ENCODE data around the gene CABP5. TPM values are rescaled to one million over a fixed set of nuclear protein-coding genes. Genes with fewer than 3 reads are reported as not detected.
A peak's percentile ranks its signal among the peaks of the same experiment; 100 is the strongest.

CABP5 gene
- total RNA-seq, 1 experiment from 2014 or later: not detected

DNA sequence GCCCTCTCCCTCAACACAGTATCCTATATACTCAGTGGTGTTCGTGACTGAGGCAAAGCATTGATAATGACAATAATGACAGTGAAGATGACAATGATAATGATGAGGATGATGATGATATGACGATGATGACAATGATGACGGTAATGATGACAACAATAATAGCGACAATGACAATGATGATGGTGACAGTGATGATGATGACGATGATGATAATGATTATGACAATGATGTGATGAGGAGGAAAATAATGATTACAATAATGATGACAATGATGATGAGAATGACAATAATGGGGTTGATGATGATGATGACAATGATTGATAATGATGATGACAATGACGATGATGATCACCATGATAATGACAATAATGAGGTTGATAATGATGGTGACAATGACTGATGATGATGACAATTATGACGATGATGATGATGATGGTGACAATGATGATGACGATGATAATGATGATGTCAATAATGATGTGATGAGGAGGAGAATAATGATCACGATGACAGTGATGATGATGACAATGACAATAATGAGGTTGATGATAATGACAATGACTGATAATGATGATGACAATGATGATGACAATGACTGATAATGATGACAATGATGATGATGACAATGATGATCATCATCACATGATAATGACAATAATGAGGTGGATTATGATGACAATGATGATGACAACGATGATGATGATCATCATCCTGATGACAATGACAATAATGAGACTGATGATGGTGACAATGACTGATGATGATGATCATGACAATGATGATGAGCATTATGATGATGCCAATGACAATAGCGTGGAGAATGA is 32.7 kb downstream of the CABP5 start:
- 0 out of 2 replicates have a peak, but pooled peaks cover 3% of the 10 kb centered on the region for H3K27me3 ChIP-seq (replicated peaks)
- H3K36me3 ChIP-seq: no peaks in the 10 kb centered on the region
- H3K9me3 ChIP-seq (replicated peaks): peaks cover 13% of the 10 kb centered on the region
- no peak overlapping the region for H3K4me3 ChIP-seq
- H3K27ac ChIP-seq: no peak overlapping the region
- H3K4me1 ChIP-seq (replicated peaks): peaks cover 14% of the 10 kb centered on the region
- no peak for DNase-seq (ENCODE audit: low read depth in 1 of 2, low spot score in 2 of 2)

DNA sequence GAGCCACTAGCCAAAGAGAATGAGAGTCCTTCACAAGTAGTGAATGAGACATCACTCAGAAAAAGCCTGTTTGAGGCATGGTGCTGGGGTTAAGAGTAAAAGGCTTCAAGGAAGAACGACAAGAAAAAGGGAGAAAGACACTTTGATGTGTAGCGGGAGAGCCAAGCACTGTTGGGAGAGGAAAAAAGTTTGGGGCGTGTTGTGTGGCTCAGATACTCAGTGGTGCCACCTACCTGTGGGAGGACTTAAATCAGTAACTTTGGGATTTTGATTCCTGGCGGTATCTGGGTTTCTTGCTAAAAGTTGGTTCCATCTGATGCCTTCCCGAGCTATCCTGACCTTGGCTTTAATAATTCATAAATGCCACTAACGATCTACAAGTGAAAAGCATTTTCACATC is 37.1 kb downstream of the CABP5 start:
- H3K4me3 ChIP-seq: no peak overlapping the region
- H3K36me3 ChIP-seq: no peaks in the 10 kb centered on the region
- peaks cover 13% of the 10 kb centered on the region for H3K9me3 ChIP-seq (replicated peaks)
- DNase-seq (ENCODE audit: low read depth in 1 of 2, low spot score in 2 of 2): no peak
- H3K27ac ChIP-seq: no peak overlapping the region
- peaks cover 14% of the 10 kb centered on the region for H3K4me1 ChIP-seq (replicated peaks)
- H3K27me3 ChIP-seq (replicated peaks): no peaks in the 10 kb centered on the region

DNA sequence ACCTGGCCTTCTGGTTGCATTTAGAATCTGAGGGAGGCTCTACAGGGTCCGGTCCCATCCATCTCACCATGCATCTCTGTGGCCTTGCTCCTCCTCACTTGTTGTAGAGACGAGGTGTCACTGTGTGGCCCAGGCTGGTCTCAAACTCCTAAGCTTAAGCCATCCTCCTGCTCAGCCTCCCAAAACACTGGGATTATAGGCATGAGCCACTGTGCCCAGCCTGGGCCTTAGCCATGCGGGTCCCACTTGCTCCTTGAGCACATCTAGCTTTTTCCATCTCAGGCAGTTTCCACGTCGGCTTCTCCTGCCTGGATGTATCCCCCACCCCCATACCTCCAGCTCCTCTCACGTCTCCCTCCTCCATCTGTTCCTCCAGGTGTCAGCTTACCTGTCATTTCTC is 39.6 kb downstream of the CABP5 start:
- H3K4me3 ChIP-seq: no peak overlapping the region
- DNase-seq (ENCODE audit: low read depth in 1 of 2, low spot score in 2 of 2): no peak
- H3K9me3 ChIP-seq (replicated peaks): peaks cover 9% of the 10 kb centered on the region; the same call in 1 of the 2 replicates
- H3K4me1 ChIP-seq (replicated peaks): no peaks in the 10 kb centered on the region; the same call in 1 of the 2 replicates
- no peaks in the 10 kb centered on the region for H3K27me3 ChIP-seq (replicated peaks)
- no peaks in the 10 kb centered on the region for H3K36me3 ChIP-seq
- H3K27ac ChIP-seq: no peak overlapping the region

DNA sequence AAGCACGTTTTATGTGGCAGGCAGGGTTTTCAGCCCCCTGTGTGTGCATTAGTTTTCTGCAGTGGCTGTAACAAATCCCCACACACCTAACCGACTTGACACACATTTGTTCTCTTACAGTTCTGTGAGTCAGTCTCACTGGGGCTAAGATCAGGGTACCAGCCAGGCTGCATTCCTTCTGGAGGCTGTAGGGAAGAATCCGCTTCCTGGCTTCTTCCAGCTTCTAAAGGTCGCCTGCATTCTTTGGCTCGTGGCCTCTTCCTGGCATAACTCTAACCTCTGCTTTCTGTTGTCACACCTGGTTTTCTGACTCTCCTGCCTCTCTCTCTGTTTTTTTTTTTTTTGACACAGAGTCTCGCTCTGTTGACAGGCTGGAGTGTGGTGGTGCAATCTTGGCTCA is 43.0 kb downstream of the CABP5 start:
- Histone ChIP-seq H3K27me3 (replicated peaks) (no peaks in the 10 kb centered on the region), H3K4me1 (replicated peaks) (no peaks in the 10 kb centered on the region), H3K9me3 (replicated peaks) (no peaks in the 10 kb centered on the region), H3K36me3 (no peaks in the 10 kb centered on the region), H3K4me3 (no peak overlapping the region), H3K27ac (no peak overlapping the region)
- no peak for DNase-seq (ENCODE audit: low read depth in 1 of 2, low spot score in 2 of 2)

DNA sequence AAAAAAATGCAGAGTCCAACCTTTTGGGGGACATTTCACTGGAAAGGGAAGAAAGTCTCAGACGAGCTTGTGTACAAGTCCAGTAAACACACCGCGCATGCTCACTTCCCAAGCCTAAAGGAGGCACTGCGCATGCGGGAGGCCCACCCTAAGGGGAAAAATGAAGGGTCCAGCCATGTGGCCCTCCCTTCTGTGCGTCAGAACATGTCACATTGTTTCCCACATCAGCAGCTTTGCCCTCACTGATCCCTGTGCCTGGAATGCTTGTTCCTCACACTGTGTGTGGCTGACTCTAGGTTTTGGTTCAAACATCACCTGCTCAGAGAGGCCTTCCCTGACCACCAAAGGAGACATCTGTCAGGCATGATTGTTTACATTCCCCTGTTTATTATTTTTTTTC is 45.1 kb downstream of the CABP5 start:
- H3K36me3 ChIP-seq: no peaks in the 10 kb centered on the region
- H3K9me3 ChIP-seq (replicated peaks): no peaks in the 10 kb centered on the region
- no peak overlapping the region for H3K27ac ChIP-seq
- H3K4me3 ChIP-seq: no peak overlapping the region
- no peaks in the 10 kb centered on the region for H3K27me3 ChIP-seq (replicated peaks)
- no peaks in the 10 kb centered on the region for H3K4me1 ChIP-seq (replicated peaks)
- peak in 1 of 2 experiments; percentile 24 for DNase-seq (ENCODE audit: low read depth in 1 of 2, low spot score in 2 of 2)

DNA sequence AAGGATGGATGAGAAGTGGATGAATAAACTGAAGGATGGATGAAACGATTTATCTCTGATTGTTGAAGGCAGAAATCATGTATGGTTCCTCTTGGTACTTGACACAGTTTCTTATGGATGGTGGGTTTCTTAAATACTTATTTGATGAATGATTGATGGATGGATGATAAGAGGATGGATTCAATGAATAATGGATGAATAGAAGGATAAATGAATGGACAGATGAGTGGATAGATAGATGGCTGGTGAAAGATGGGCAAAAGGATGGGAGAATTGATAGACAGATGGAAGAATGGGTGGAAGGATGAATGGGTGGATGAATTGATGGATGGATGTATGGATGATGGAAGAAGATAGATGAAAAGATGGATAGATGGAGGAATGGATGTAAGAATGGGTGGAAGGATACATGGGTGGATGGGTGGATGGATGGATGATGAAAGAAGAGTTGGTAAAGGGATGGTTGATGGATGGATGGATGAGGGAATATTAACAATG is 47.6 kb downstream of the CABP5 start:
- no peaks in the 10 kb centered on the region for H3K36me3 ChIP-seq
- H3K9me3 ChIP-seq (replicated peaks): no peaks in the 10 kb centered on the region
- no peak for DNase-seq (ENCODE audit: low read depth in 1 of 2, low spot score in 2 of 2)
- no peaks in the 10 kb centered on the region for H3K4me1 ChIP-seq (replicated peaks)
- H3K4me3 ChIP-seq: no peak overlapping the region
- H3K27ac ChIP-seq: no peak overlapping the region
- no peaks in the 10 kb centered on the region for H3K27me3 ChIP-seq (replicated peaks)

DNA sequence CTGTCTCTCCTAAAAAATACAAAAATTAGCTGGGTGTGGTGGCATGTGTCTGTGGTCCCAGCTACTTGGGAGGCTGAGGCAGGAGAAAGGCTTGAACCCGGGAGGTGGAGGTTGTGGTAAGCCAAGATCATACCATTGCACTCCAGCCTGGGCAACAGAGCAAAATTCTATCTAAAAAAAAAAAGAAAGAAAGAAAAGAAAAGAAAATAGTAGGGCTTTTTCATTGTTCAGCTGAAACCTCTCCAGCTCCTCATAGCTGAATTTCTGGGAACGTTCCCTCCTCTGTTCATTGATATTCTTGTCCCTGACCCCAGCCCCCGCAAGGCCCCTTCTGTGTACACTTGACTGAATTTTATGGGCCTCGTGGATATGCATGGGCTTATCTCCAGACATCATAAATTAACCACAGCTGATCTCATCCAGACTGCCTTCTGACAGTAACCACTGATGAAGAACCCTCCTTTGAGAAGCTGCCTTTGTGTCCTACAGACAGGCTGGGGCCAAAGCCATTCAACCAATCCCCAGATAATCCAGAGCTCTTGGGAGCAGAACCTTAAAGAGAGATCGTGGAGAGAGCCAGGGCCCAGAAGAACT is 49.6 kb downstream of the CABP5 start, which contains the start of gene ELSPBP1:
Gene ELSPBP1 (plus strand): TSS at position 424 of the 594 bp plus-strand sequence. CDS start 14,036 bp downstream, outside the sequence.
- Histone ChIP-seq H3K27ac (no peak within 1 kb of the TSS), H3K36me3 (no peaks in the 10 kb centered on the region)
- no peak for DNase-seq (ENCODE audit: low read depth in 1 of 2, low spot score in 2 of 2)

DNA sequence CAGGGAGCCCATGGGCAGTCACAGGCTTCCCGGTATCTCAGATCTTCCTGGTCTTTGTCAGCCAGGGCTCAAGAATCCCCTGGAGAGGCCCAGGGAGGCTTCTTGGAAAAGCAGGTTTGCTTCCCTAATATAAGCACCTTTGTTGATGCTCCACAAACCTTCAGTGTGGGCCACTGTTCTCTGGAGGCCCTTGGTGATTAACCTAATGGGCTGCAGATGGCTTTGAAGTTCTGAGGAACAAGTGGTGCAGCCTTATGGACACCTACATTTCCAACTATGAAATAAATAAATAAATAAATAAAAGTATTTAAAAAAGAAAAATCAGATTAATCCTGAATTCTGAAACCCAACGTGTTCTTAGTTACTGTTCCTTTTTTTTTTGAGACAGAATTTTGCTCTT is 51.8 kb downstream of the CABP5 start, which contains the start of gene BSPH1:
Gene BSPH1 (minus strand): TSS at position 101 of the 400 bp plus-strand sequence. CDS start 89 bp downstream, at position 12.
- Histone ChIP-seq H3K4me1 (replicated peaks) (no peaks in the 10 kb centered on the region), H3K4me3 (no peak within 1 kb of the TSS), H3K9me3 (replicated peaks) (no peaks in the 10 kb centered on the region), H3K36me3 (no peaks in the 10 kb centered on the region), H3K27me3 (replicated peaks) (no peaks in the 10 kb centered on the region), H3K27ac (no peak within 1 kb of the TSS)
- DNase-seq (ENCODE audit: low read depth in 1 of 2, low spot score in 2 of 2): no peak

More for the DNA sequence above, 49.6 kb downstream of the CABP5 start, which contains the start of gene ELSPBP1:
- no peaks in the 10 kb centered on the region for H3K9me3 ChIP-seq (replicated peaks)
- H3K27me3 ChIP-seq (replicated peaks): no peaks in the 10 kb centered on the region
- H3K4me3 ChIP-seq: no peak within 1 kb of the TSS
- no peaks in the 10 kb centered on the region for H3K4me1 ChIP-seq (replicated peaks)

DNA sequence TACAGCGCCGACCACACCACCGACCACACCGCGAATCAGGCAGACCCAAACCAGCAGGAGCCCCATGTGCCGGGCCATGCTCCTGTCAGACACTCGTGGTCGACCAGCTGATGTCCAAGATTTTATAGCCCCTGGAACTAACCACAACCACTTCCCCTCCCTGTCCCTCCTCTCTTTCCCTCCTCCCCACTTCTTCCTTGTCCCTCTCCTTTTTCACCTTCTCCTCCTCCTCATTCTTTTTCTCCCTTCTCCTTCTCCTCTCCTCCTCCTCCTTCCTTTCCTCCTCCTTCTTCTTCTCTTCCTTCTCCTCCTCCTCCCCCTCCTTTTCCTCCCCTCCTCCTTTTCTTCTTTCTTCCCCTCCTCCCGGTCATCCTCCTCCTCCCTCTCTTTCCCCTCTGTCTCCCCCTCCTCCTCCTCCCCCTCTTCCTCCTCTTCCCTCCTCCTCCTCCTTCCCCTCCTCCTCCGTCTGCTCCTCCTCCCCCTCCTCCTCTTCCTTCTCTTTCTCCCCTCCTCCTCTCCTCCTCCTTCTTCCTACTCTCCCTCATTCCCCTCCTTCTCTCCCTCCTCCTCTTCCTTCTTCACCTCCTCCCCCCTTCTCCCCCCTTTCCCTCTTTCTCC is 52.6 kb downstream of the CABP5 start:
- no peaks in the 10 kb centered on the region for H3K36me3 ChIP-seq
- no peak overlapping the region for H3K27ac ChIP-seq
- H3K4me3 ChIP-seq: no peak overlapping the region
- no peaks in the 10 kb centered on the region for H3K4me1 ChIP-seq (replicated peaks)
- no peaks in the 10 kb centered on the region for H3K27me3 ChIP-seq (replicated peaks)
- H3K9me3 ChIP-seq (replicated peaks): no peaks in the 10 kb centered on the region
- DNase-seq (ENCODE audit: low read depth in 1 of 2, low spot score in 2 of 2): no peak

Other genes starting within 250 kb of the CABP5 start
- not detected in 2 replicates for gene TPRX1, start 239.5 kb downstream of the CABP5 start, total RNA-seq (2014; rRNA removed; shearing (Covaris generic))
- gene CRX, start 222.1 kb downstream of the CABP5 start, total RNA-seq (2014; rRNA removed; shearing (Covaris generic)): not detected in 2 replicates
- gene TPRX2, start 184.8 kb downstream of the CABP5 start, total RNA-seq (2014; rRNA removed; shearing (Covaris generic)): not detected in 2 replicates
- not detected in 2 replicates for gene SULT2A1, start 157.8 kb downstream of the CABP5 start, total RNA-seq (2014; rRNA removed; shearing (Covaris generic))
- not detected in 2 replicates for gene BSPH1, start 51.9 kb downstream of the CABP5 start, total RNA-seq (2014; rRNA removed; shearing (Covaris generic))
- not detected in 2 replicates for gene ELSPBP1, start 49.4 kb downstream of the CABP5 start, total RNA-seq (2014; rRNA removed; shearing (Covaris generic))
- 3.4 and 7.9 TPM in 2 replicates for gene PLA2G4C, start 66.7 kb upstream of the CABP5 start, total RNA-seq (2014; rRNA removed; shearing (Covaris generic))
- 60.6 and 72.9 TPM in 2 replicates for gene LIG1, start 126.3 kb upstream of the CABP5 start, total RNA-seq (2014; rRNA removed; shearing (Covaris generic))
- gene ZSWIM9, start 126.6 kb upstream of the CABP5 start, total RNA-seq (2014; rRNA removed; shearing (Covaris generic)): 2.9 and 4.7 TPM in 2 replicates
- gene CARD8, start 211.8 kb upstream of the CABP5 start, total RNA-seq (2014; rRNA removed; shearing (Covaris generic)): 24.6 and 25.5 TPM in 2 replicates
- 0.16 TPM in 1 of 2 replicates, not detected in the other for gene ZNF114, start 226.0 kb upstream of the CABP5 start, total RNA-seq (2014; rRNA removed; shearing (Covaris generic))

Data from SJSA1 (cell line).